ENCODE results near the gene KCTD10.

The KCTD10 gene

GRCh38 chr12:109494348-109494881, 17.3 kb upstream of the KCTD10 start:
- no peak for DNase-seq (ENCODE audit: low read depth in 2 of 2, low spot score in 1 of 2)

GRCh38 chr12:109493938-109494337, 16.8 kb upstream of the KCTD10 start:
- no peak for DNase-seq (ENCODE audit: low read depth in 2 of 2, low spot score in 1 of 2)

GRCh38 chr12:109493090-109493489, 16.0 kb upstream of the KCTD10 start:
- no peak for DNase-seq (ENCODE audit: low read depth in 2 of 2, low spot score in 1 of 2)

GRCh38 chr12:109492371-109492770, 15.3 kb upstream of the KCTD10 start:
- no peak for DNase-seq (ENCODE audit: low read depth in 2 of 2, low spot score in 1 of 2)

GRCh38 chr12:109491671-109492070, 14.6 kb upstream of the KCTD10 start:
- DNase-seq (ENCODE audit: low read depth in 2 of 2, low spot score in 1 of 2): no peak

GRCh38 chr12:109489955-109490565, 13.0 kb upstream of the KCTD10 start:
- DNase-seq (ENCODE audit: low read depth in 2 of 2, low spot score in 1 of 2): no peak

GRCh38 chr12:109489016-109489954, 12.2 kb upstream of the KCTD10 start:
- DNase-seq (ENCODE audit: low read depth in 2 of 2, low spot score in 1 of 2): no peak

- DNase-seq (ENCODE audit: low read depth in 2 of 2, low spot score in 1 of 2): no peak
Observed at GRCh38 chr12:109488051-109488665, 11.1 kb upstream of the KCTD10 start.

GRCh38 chr12:109487181-109488050, 10.3 kb upstream of the KCTD10 start:
- no peak for DNase-seq (ENCODE audit: low read depth in 2 of 2, low spot score in 1 of 2)

GRCh38 chr12:109485201-109485600, 8.1 kb upstream of the KCTD10 start:
- no peak for DNase-seq (ENCODE audit: low read depth in 2 of 2, low spot score in 1 of 2)

- no peak for DNase-seq (ENCODE audit: low read depth in 2 of 2, low spot score in 1 of 2)
Observed at GRCh38 chr12:109483346-109483745, 6.2 kb upstream of the KCTD10 start.

GRCh38 chr12:109482894-109483293, 5.8 kb upstream of the KCTD10 start:
- DNase-seq (ENCODE audit: low read depth in 2 of 2, low spot score in 1 of 2): no peak

- no peak for DNase-seq (ENCODE audit: low read depth in 2 of 2, low spot score in 1 of 2)
Observed at GRCh38 chr12:109482491-109482890, 5.4 kb upstream of the KCTD10 start.

- no peak for DNase-seq (ENCODE audit: low read depth in 2 of 2, low spot score in 1 of 2)
Observed at GRCh38 chr12:109481863-109482262, 4.8 kb upstream of the KCTD10 start.

- no peak for DNase-seq (ENCODE audit: low read depth in 2 of 2, low spot score in 1 of 2)
Observed at GRCh38 chr12:109480356-109480755, 3.3 kb upstream of the KCTD10 start.

GRCh38 chr12:109479761-109480160, 2.7 kb upstream of the KCTD10 start:
- DNase-seq (ENCODE audit: low read depth in 2 of 2, low spot score in 1 of 2): no peak

GRCh38 chr12:109477963-109478315, 839 bp upstream of the KCTD10 start:
- DNase-seq (ENCODE audit: low read depth in 2 of 2, low spot score in 1 of 2): no peak

- no peak for DNase-seq (ENCODE audit: low read depth in 2 of 2, low spot score in 1 of 2)
Observed at GRCh38 chr12:109476807-109477184, 304 bp downstream of the KCTD10 start.

- no peak for DNase-seq (ENCODE audit: low read depth in 2 of 2, low spot score in 1 of 2)
Observed at GRCh38 chr12:109475993-109476806, 900 bp downstream of the KCTD10 start.

- no peak for DNase-seq (ENCODE audit: low read depth in 2 of 2, low spot score in 1 of 2)
Observed at GRCh38 chr12:109475121-109475520, 2.0 kb downstream of the KCTD10 start.
